ENCODE measurements around the gene ITPK1. TPM values are rescaled to one million over a fixed set of nuclear protein-coding genes. Genes with fewer than 3 reads are reported as not detected.

The ITPK1 gene
- total RNA-seq, 1 donor: 25.0 TPM

DNA sequence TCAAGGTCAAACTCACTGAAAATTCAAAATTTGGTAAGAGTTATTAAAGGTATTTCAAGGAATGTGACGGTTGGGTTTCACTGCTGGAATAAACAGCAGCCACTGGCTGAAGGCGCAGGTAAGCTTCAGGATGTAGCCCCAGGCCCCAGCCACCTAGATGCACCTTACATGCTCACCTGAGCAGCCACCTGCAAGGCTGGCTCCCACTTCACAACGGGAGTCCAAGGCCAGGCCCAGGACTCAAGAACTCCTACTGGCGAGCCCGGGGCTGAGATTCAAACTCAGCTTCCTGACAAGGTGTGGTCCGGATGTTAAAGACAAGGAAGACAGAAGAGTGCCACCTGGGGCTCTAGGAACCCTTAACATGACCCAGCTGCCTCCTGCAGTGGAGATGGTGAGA lies 78.4 kb downstream of the ITPK1 start:
- H3K4me2 ChIP-seq (ENCODE audit: insufficient read depth, low read length): no peak overlapping the region
- no peak overlapping the region for H2AFZ ChIP-seq (ENCODE audit: low read length)
- H4K20me1 ChIP-seq (ENCODE audit: insufficient read depth, low read length): peaks cover 4% of the 10 kb centered on the region
- peak; percentile 31 for DNase-seq (ENCODE audit: insufficient read length, low spot score, missing footprints)
- H3K27ac ChIP-seq (ENCODE audit: low read depth, low read length): peak overlapping the region; percentile 50
- TF ChIP-seq, protein P1, sequence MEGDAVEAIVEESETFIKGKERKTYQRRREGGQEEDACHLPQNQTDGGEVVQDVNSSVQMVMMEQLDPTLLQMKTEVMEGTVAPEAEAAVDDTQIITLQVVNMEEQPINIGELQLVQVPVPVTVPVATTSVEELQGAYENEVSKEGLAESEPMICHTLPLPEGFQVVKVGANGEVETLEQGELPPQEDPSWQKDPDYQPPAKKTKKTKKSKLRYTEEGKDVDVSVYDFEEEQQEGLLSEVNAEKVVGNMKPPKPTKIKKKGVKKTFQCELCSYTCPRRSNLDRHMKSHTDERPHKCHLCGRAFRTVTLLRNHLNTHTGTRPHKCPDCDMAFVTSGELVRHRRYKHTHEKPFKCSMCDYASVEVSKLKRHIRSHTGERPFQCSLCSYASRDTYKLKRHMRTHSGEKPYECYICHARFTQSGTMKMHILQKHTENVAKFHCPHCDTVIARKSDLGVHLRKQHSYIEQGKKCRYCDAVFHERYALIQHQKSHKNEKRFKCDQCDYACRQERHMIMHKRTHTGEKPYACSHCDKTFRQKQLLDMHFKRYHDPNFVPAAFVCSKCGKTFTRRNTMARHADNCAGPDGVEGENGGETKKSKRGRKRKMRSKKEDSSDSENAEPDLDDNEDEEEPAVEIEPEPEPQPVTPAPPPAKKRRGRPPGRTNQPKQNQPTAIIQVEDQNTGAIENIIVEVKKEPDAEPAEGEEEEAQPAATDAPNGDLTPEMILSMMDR (IDR thresholded peaks at IDR 0.05; ENCODE audit: extremely low read depth, low read depth, low read length): no peak
- peaks cover 18% of the 10 kb centered on the region for H3K4me1 ChIP-seq (ENCODE audit: insufficient read depth, low read length)
- H3K79me2 ChIP-seq (ENCODE audit: insufficient read depth, low read length): no peaks in the 10 kb centered on the region
- no peaks in the 10 kb centered on the region for H3K9me3 ChIP-seq (ENCODE audit: low read depth, low read length)
- H3K27me3 ChIP-seq (ENCODE audit: insufficient read depth, low read length): no peaks in the 10 kb centered on the region
- no peaks in the 10 kb centered on the region for H3K36me3 ChIP-seq (ENCODE audit: insufficient read depth, low read length)
- no peak overlapping the region for H3K4me3 ChIP-seq (ENCODE audit: insufficient read depth, low read length)

DNA sequence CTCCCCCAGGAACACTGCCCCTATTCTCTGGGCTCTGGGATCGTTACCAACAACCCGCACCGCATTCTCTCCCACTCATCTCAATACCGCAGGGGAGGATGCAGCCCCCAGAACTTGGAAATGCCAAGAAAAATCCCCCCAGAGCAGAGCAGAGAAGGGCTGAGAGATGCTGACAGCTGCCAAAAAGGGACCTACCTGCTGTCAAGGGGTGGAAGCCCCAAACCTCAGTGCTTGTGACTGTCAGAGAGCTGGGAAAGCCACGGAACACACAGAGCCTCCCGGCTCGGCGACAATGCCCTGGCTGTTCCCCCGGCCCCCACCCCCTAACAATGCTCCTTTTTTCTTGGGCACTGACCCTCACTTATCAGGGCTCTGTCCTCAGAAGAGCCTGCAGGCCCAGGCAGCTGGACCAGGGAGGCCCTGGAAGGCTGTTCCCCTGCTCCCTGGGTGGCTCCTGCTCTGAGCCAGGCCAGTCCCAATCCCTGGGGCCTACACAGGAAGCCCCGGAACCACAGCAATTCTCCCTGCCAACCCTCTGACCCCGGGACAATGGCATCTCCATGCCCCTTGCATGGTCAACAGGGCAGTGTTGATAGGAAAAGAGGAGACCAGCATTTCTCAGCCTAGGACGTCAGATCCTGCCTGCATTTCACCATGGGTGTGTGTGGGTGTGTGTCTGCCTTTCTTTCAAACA lies 78.9 kb downstream of the ITPK1 start:
- peaks cover 4% of the 10 kb centered on the region for H4K20me1 ChIP-seq (ENCODE audit: insufficient read depth, low read length)
- H3K27ac ChIP-seq (ENCODE audit: low read depth, low read length): peak overlapping the region; percentile 50

DNA sequence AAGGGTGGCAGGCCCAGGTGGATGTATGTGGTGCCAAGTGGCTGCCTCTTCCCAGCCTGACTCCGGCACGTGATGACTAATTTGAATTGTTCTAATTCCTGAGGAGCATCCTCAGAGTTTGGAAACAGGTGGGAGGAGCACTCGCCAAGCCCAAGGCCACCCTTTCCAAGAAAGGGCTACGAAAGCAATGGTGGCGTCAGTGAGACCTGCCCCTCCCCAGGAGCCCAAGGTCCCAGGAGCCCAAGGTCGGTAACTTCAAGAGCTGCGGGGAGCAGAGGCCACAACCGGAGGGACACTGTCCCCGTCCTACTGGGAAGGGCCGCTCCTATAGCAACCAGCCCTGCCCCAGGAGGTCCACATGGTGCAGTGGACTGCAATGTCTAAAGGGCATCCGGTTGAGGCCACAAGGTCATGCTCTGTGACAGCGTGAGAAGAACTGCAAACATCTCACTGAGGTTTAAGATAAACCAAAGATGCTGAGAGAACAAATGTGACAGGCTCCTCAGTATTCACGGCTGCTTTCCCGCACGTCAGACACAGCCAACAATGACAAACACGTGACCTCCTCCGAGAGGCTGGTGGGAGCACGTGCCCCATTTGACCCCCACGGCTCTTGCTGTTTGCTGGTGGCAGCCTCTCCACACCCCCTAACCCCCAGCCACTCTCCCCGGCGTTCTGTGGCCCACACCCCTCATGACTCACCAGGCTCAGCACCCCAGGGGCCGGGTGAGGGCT lies 79.6 kb downstream of the ITPK1 start:
- DNase-seq (ENCODE audit: insufficient read length, low spot score, missing footprints): peak; percentile 93
- H3K4me3 ChIP-seq (ENCODE audit: insufficient read depth, low read length): no peak overlapping the region
- H3K4me1 ChIP-seq (ENCODE audit: insufficient read depth, low read length): peaks cover 20% of the 10 kb centered on the region
- peak overlapping the region; percentile 50 for H3K27ac ChIP-seq (ENCODE audit: low read depth, low read length)
- peak overlapping the region; percentile 24 for H3K4me2 ChIP-seq (ENCODE audit: insufficient read depth, low read length)
- H2AFZ ChIP-seq (ENCODE audit: low read length): no peak overlapping the region
- no peaks in the 10 kb centered on the region for H3K9me3 ChIP-seq (ENCODE audit: low read depth, low read length)
- no peaks in the 10 kb centered on the region for H3K27me3 ChIP-seq (ENCODE audit: insufficient read depth, low read length)
- H3K79me2 ChIP-seq (ENCODE audit: insufficient read depth, low read length): no peaks in the 10 kb centered on the region
- TF ChIP-seq, protein P1 (IDR thresholded peaks at IDR 0.05; ENCODE audit: extremely low read depth, low read depth, low read length): no peak
- no peaks in the 10 kb centered on the region for H3K36me3 ChIP-seq (ENCODE audit: insufficient read depth, low read length)
- peaks cover 4% of the 10 kb centered on the region for H4K20me1 ChIP-seq (ENCODE audit: insufficient read depth, low read length)

More for the DNA sequence above, 78.9 kb downstream of the ITPK1 start:
- Histone ChIP-seq H3K27me3 (ENCODE audit: insufficient read depth, low read length) (no peaks in the 10 kb centered on the region), H3K36me3 (ENCODE audit: insufficient read depth, low read length) (no peaks in the 10 kb centered on the region), H2AFZ (ENCODE audit: low read length) (no peak overlapping the region), H3K79me2 (ENCODE audit: insufficient read depth, low read length) (no peaks in the 10 kb centered on the region), H3K9me3 (ENCODE audit: low read depth, low read length) (no peaks in the 10 kb centered on the region), H3K4me3 (ENCODE audit: insufficient read depth, low read length) (no peak overlapping the region), H3K4me1 (ENCODE audit: insufficient read depth, low read length) (peaks cover 20% of the 10 kb centered on the region), H3K4me2 (ENCODE audit: insufficient read depth, low read length) (peak overlapping the region; percentile 24)
- TF ChIP-seq, protein P1 (IDR thresholded peaks at IDR 0.05; ENCODE audit: extremely low read depth, low read depth, low read length): no peak
- peak; percentile 80 for DNase-seq (ENCODE audit: insufficient read length, low spot score, missing footprints)

DNA sequence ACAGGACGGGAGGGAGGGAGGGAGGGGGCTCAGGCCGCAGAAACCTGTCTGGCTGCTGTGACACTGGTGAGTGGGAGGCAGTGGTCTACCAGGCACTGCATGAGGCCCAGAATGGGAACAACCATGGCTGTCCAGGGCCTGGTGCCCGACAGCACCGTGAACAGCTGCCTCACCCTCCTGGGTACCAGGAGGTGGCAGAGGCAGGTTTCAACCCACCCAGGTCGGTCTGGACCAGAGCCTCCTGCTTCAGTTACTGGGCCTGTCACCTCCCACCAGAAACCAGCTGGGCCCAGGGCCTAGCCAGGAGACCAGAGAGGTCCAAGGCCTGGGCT lies 80.2 kb downstream of the ITPK1 start:
- Histone ChIP-seq H3K9me3 (ENCODE audit: low read depth, low read length) (no peaks in the 10 kb centered on the region), H3K4me3 (ENCODE audit: insufficient read depth, low read length) (no peak overlapping the region), H3K27ac (ENCODE audit: low read depth, low read length) (no peak overlapping the region), H3K27me3 (ENCODE audit: insufficient read depth, low read length) (no peaks in the 10 kb centered on the region), H2AFZ (ENCODE audit: low read length) (no peak overlapping the region), H3K79me2 (ENCODE audit: insufficient read depth, low read length) (no peaks in the 10 kb centered on the region), H3K36me3 (ENCODE audit: insufficient read depth, low read length) (no peaks in the 10 kb centered on the region), H4K20me1 (ENCODE audit: insufficient read depth, low read length) (peaks cover 4% of the 10 kb centered on the region), H3K4me2 (ENCODE audit: insufficient read depth, low read length) (no peak overlapping the region), H3K4me1 (ENCODE audit: insufficient read depth, low read length) (peaks cover 20% of the 10 kb centered on the region)
- TF ChIP-seq, protein P1 (IDR thresholded peaks at IDR 0.05; ENCODE audit: extremely low read depth, low read depth, low read length): no peak
- no peak for DNase-seq (ENCODE audit: insufficient read length, low spot score, missing footprints)

All from osteoblast (primary cell).